Activated naive CD4-positive, alpha-beta T cell treated with anti-CD3 and anti-CD28 coated beads, Interleukin-2, amount 50 U/mL, for 72 hours (primary cell): ENCODE results near the gene ULBP2. TPM values are rescaled to one million over a fixed set of nuclear protein-coding genes. Genes with fewer than 3 reads are reported as not detected.

Source experiments
- ATAC-seq, 2 donors: fragments of 150-1000 bp; cut with Tn5 transposase; 2 replicates each; pipeline ENCODE4 v1.10.0; 2021; ENCODE audit warnings: mild to moderate bottlenecking in 2 of 2, moderate library complexity in 2 of 2
- DNase-seq, 2 donors: peaks; one replicate each; pipeline ENCODE4 v3.0.0; 2021 to 2022; ENCODE audit warnings: low spot score in 2 of 2
- H3K27ac Mint-ChIP-seq, 2 donors: one replicate each; pipeline ENCODE4 v1.8.0; 2022; ENCODE audit warnings: mild to moderate bottlenecking in 2 of 2, mixed read lengths in 2 of 2
- H3K36me3 Mint-ChIP-seq, 2 donors: one replicate each; pipeline ENCODE4 v1.8.0; 2022; ENCODE audit warnings: mixed read lengths in 2 of 2
- H3K9me3 Mint-ChIP-seq, 2 donors: one replicate each; pipeline ENCODE4 v1.8.0; 2022; ENCODE audit warnings: mixed read lengths in 2 of 2
- total RNA-seq, 2 donors: library from RNA; stranded (reverse); gene quantifications; one replicate each; pipeline ENCODE4 v1.2.3, GENCODE V29; 2022

The ULBP2 gene, protein sequence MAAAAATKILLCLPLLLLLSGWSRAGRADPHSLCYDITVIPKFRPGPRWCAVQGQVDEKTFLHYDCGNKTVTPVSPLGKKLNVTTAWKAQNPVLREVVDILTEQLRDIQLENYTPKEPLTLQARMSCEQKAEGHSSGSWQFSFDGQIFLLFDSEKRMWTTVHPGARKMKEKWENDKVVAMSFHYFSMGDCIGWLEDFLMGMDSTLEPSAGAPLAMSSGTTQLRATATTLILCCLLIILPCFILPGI
- under 1 TPM; 0.18 to 0.66 TPM for total RNA-seq

DNA sequence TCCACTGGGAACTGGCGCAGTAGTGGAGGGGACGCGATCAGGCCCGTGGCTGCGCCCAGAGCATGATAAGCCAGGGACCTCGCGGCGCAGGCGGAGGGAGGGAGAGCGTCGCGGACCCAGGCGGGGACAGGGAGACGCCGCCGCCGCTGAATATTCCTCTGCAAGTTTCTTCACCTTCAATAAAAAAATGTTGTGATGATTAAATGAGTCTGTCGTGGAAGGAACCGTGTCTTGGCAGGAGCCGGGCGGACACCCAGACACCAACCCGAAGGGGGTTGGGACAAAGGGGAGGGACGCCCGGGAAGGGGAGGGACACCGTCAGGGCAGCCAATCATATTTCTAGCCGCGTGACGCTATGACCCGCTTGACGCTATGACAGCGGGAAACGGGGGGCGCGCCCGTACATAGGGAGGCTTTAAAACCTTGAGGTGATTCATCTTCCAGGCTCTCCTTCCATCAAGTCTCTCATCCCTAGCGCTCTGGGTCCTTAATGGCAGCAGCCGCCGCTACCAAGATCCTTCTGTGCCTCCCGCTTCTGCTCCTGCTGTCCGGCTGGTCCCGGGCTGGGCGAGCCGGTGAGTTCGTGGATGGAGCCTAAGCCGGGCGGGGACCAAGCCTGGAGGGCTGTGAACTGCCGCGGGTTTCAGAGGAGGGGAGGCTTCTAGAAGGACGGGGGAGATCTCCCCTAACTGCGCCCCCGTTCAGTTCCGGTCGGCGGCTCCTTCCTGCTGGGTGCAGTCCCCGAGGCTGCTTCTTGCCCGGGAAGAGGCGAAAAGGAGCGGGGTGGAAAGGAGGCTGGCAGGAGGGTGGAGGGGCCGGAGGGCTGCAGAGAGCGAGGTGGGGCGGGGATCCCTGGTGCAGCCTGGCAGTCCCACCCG is at the start of gene ULBP2:
TSS of gene ULBP2 (plus strand) at position 432 of the 878 bp plus-strand sequence. CDS start at position 491, 59 bp downstream.
- H3K27ac Mint-ChIP-seq, result peak within 1 kb of the TSS; percentile 27 to 82
- peaks cover 0 to 4% of the 10 kb centered on the region in 2 donors for H3K36me3 Mint-ChIP-seq
- H3K9me3 Mint-ChIP-seq, result no peaks in the 10 kb centered on the region
- DNase-seq, result peak; percentile 72 to 78
- ATAC-seq, result peak; percentile 83 to 93

DNA sequence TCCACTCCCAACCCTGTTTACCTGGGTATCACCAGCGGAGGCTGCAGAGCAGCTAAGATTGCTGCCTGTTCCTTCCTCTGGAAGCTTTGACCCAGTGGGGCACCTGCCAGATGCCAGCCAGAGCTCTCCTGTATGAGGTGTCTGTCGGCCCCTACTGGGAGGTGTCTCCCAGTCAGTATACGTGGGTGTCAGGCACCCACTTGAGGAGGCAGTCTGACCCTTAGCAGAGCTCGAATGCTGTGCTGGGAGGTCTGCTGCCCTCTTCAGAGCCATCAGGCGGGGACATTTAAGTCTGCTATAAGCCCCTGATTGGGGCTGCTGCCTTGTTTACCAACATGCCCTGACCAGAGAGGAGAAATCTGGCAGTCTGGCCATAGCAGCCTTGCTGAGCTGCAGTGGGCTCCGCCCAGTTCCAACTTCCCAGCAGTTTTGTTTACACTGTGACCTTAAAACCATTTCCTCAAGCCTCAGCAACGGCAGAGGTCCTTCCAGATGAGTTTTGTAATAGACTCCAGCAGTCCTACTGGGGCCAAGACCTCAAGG is 46.7 kb upstream of the ULBP2 start:
- no peaks in the 10 kb centered on the region for H3K9me3 Mint-ChIP-seq
- no peaks in the 10 kb centered on the region for H3K36me3 Mint-ChIP-seq
- H3K27ac Mint-ChIP-seq, result no peak overlapping the region
- no peak for DNase-seq
- ATAC-seq, result no peak

DNA sequence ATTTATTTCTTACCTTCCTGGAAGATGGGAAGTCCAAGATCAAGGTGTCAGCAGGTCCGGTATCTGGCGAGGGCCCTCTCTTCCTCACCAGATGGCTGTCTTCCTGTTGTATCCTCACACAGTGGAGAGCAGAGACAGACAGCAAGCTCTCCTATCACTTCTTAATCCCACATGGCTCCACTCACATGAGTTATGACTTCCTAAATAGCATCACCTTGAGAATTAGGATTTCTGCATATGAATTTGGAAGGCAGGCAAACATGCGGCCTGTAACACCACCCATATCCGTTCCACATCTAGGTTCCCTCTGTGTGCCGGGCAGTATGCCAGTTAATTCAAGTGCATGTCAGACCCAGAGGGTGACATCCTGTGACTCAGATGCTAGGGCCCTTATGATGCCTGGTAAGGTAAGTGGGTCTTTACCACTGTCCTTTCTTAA is 46.0 kb upstream of the ULBP2 start:
- Mint-ChIP-seq H3K27ac (no peak overlapping the region), H3K36me3 (no peaks in the 10 kb centered on the region), H3K9me3 (no peaks in the 10 kb centered on the region)
- peak; percentile 87 to 93 for ATAC-seq
- DNase-seq, result peak in 1 of 2 donors; percentile 21

DNA sequence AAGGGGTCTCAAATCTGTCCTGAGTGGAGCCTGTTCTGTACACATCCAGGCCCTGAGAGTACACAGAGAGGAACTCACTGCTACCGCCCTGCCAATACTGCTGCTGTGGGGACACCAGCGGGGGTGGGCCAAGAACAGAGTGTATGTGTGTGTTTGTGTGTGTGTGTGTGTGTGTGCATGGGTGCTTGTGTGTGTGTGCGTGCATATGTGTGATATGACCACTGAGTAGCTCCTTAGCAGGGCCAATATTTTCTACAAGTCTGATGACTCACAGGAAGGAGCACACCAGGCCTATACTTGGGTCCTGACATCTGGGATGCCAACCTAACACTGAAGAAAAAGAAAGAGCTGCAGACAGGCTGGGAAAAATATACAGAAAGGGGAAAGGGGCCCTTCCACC is 45.3 kb upstream of the ULBP2 start:
- Mint-ChIP-seq H3K36me3 (no peaks in the 10 kb centered on the region), H3K27ac (no peak overlapping the region), H3K9me3 (no peaks in the 10 kb centered on the region)
- DNase-seq (no peak), ATAC-seq (peak in 1 of 2 donors; percentile 34)

DNA sequence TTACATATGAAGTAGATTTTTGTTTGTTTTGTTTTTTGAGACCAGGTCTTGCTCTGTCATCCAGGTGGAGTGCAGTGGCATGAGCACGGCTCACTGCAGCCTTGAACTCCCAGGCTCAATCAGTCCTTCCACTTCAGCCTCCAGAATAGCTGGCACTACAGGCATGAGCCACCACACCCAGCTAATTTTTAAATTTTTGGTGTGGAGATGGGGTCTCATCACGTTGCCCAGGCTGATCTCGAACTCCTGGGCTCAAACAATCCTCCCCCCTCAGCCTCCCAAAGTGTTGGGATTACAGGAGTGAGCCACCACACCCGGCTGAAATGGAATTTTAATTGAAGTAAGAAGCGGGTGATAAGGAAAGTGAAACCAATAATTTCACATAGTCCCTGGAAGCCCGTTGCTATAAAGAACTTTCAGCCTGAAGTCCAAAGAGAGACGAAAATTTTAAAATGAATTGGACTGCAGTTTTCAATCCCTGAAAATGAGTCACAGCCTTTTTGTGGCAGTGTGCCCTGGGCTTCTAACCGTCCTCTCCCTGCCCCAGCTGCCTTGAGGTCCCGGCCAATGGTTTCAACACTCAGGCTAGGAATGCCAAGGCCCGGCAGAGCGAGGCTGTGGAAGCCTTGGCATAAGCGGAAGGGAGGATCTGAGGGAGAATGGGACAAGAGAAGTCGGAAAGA is 44.7 kb upstream of the ULBP2 start:
- no peak for ATAC-seq
- Mint-ChIP-seq H3K36me3 (no peaks in the 10 kb centered on the region), H3K27ac (no peak overlapping the region), H3K9me3 (no peaks in the 10 kb centered on the region)
- DNase-seq, result no peak

DNA sequence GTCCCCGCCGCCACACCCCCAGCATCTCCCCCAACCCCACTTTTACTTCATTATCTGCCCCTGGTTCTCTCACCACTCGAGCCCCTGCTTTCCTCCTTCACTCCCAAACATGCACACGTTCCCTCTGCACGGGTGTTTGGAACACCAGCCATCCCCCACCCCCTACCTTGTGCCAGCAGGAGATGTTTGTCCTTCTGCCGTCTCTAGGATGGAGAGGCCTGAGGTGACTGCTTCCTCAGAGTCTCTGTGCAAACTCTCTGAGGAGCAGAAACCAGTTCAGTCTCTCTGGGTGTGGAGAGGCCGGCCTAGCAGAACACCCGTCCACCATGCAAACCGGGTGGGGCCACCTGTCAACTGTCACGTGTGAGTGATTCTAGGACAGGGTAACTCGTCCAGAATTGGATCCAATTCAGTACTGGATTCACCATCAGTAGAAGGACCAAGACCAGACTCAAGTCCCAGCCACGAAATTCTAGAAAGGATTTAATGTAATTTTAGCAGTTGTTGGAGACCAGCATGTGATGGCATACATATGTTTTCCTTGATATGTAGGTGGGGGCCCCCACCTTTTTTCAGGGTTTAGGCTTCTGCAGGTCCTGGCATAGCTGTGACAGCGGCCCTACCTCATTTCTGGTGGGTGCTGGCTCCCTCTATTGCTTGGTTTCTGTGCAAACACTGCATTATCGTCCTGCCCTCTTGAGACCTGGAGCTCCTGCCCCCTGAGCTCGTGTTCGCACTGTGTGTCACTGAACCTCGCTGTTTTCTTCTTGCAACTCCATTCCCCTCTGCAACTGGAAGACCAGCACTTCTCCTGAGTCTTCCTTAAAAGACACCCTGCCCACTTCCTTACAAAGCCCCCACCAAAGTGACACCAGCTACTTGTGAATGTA is 43.7 kb upstream of the ULBP2 start, which contains the start of gene RAET1E:
TSS of gene RAET1E (minus strand) at position 259 of the 890 bp plus-strand sequence. CDS start 7,212 bp downstream, outside the sequence.
- no peaks in the 10 kb centered on the region for H3K36me3 Mint-ChIP-seq
- H3K27ac Mint-ChIP-seq, result peak within 1 kb of the TSS in 1 of 2 donors; percentile 37
- DNase-seq, result no peak
- ATAC-seq, result no peak
- no peaks in the 10 kb centered on the region for H3K9me3 Mint-ChIP-seq

DNA sequence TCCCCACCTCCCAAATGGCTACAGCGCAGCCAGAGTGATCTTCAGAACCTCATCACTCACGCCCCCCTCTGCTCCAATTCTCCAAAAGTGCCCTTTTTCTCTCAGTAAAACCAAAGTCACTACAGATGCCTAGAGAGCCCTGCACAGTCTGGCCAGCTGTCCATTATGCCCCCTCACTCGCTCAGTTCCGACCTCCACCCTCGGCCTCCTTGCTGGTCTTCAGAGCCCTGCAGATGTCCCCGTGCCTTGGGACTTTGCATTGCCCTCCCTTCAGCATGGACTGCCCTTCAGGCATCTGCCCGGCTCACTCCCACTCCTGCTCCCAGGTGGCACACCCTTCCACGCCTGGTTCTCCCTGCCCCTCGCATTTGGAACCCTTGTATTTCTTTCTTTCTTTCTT is 42.8 kb upstream of the ULBP2 start:
- H3K36me3 Mint-ChIP-seq, result no peaks in the 10 kb centered on the region
- H3K27ac Mint-ChIP-seq, result peak overlapping the region in 1 of 2 donors; percentile 37
- H3K9me3 Mint-ChIP-seq, result no peaks in the 10 kb centered on the region
- ATAC-seq (no peak), DNase-seq (no peak)

DNA sequence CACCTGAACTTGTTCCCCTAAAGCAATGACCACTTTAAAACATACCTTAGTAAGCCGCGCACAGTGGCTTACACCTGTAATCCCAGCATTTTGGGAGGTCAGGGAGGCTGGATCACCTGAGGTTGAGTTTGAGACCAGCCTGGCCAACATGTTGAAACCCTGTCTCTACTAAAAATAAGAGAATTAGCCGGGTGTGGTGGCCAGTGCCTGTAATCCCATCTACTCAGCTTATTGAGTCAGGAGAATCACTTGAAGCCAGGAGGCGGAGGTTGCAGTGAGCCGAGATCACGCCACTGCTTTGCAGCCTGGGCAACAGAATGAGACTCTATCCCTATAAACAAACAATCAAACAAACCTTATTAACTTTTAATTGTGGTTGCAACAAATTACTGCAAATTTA is 42.3 kb upstream of the ULBP2 start:
- no peak overlapping the region for H3K27ac Mint-ChIP-seq
- H3K9me3 Mint-ChIP-seq, result no peaks in the 10 kb centered on the region
- ATAC-seq (no peak), DNase-seq (no peak)
- no peaks in the 10 kb centered on the region for H3K36me3 Mint-ChIP-seq

DNA sequence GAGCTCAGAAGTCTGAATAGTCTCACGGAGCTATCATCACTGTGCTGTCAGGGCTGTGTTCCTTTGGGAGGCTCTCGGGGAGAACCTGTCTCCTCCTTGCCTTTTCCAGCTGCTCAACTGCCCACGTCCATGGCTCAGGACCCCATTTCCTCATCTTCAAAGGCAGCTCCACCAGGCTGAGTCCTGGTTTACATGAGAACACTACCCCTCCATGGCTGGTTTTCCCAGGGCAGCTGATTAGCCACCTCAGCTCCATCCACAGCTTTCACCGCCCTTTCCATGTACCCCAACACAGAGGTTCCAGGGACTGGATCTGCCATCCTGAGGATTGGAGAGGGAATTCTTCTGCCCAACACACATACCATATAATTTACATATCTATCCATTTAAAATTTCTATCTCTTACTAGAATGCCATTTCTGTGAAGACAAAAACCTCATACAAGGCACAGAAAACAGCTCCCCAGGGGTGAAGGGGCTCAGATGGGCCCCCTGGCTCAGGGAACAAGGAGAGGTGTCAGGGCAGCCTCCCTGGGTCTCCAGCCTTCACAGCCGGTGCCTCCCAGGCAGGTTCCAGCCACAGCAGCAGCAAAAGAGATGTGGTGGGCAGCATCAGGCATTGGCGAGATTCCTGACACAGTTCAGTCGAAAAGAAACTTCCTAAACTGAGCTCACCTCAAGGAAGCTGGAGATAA is 41.7 kb upstream of the ULBP2 start:
- no peak overlapping the region for H3K27ac Mint-ChIP-seq
- no peaks in the 10 kb centered on the region for H3K9me3 Mint-ChIP-seq
- DNase-seq (no peak), ATAC-seq (no peak)
- H3K36me3 Mint-ChIP-seq, result no peaks in the 10 kb centered on the region

DNA sequence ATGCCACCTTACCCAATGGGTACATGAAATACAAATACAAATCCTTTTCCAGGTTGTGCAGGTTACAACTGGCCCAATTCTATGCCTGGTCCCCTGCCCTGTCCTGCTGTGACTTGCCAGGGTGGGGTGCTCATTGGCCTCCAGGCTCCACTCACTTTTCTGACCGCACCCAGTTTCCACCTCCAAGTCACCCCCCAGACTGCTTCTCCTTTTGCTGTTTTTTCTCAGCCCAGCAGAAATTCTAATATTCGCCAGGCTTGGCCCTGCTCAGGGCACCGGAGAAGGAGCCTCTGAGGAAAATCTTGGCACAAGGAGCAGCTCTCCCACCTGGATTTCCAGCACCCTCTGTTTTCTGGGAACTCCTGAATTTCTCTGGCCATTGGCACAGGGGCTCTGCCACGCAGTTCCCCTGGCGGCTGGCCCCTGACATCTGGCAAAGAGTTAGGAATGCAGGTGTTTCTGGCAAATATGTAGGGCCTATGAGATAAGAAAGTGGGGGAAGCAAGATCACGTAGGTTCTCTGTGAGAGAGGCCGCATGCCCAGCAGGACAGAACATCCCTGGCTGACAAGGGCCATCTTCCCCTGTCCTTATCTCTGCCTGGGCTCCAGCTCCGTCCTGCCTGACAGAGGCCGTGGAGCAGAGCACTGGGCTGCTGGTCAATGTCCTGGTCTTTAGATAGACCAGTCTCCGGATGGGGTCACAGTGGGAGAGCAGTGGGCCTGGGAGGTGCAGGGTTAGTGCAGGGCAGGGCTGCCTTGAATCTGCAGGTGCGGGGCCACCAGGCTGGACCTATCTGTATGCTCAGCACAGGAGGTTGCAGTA is 41.0 kb upstream of the ULBP2 start:
- no peaks in the 10 kb centered on the region for H3K36me3 Mint-ChIP-seq
- no peaks in the 10 kb centered on the region for H3K9me3 Mint-ChIP-seq
- ATAC-seq (no peak), DNase-seq (no peak)
- H3K27ac Mint-ChIP-seq, result no peak overlapping the region

DNA sequence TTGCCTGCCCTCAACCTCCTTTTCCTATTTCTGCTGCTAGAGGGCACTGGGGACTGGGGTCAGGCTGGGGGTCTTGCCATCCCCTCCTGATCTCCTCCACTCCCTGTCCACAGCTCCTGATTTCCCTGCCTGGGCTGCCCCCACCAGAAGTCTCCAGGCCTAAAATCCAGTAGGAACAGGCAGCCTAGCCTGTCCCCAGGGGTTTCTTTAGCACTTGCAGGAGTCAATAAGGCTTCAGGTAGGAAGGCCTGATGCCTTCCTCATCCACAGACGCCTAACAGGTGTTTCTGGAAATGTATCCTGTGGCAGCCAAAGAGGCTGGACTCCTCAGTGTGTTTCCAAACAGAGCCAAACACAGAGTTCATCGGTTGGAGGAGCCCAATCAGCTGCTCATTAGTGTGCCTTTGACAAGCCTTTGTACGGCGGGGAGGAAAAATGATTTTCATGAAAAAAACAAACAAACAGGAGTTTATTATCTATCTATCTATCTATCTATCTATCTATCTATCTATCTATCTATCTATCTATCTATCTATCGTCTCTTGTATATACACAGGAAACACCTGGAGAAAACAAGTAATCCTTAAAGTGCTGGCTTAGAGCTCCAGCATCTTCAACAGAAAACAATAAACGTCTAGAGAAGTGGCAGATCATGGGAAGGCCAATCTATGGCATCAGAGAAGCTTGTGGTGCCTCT is 40.2 kb upstream of the ULBP2 start:
- Mint-ChIP-seq H3K36me3 (no peaks in the 10 kb centered on the region), H3K9me3 (no peaks in the 10 kb centered on the region), H3K27ac (no peak overlapping the region)
- ATAC-seq, result no peak
- no peak for DNase-seq

DNA sequence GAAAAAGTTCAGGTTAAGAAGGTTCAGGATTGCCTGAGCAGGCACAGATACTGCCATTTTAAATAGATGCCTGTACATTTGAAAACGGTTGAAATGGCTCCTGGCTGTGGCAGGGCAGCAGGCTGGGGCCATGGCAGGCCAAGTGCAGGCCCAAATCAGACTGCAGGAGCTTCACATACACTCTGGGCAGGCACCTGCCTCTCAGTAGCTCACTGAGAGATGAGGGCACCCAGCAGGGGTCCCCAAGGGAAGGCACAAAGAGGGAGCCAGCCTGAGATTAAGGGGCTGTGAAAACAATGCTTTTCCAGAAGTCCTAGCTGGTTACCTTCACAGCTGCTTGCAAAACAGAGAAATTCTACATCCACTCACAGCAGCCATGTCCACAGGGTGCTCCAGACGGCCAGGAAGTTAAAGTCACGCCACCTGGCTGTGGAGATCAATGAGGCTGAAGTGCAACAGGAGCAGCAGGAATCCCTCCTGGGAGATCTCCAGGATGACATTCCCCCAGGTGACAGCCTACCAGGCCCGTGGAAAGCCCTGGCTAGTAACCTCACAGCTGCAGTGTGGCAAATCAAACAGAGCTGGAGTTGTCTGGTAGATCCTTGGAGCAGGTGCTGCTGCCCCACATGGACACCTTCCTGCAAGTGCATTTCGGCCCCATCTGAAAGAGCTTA is 37.7 kb upstream of the ULBP2 start:
- no peak for DNase-seq
- H3K27ac Mint-ChIP-seq, result no peak overlapping the region
- peaks cover 6 to 13% of the 10 kb centered on the region in 2 donors for H3K9me3 Mint-ChIP-seq
- ATAC-seq, result no peak
- H3K36me3 Mint-ChIP-seq, result peaks cover 6 to 11% of the 10 kb centered on the region in 2 donors

DNA sequence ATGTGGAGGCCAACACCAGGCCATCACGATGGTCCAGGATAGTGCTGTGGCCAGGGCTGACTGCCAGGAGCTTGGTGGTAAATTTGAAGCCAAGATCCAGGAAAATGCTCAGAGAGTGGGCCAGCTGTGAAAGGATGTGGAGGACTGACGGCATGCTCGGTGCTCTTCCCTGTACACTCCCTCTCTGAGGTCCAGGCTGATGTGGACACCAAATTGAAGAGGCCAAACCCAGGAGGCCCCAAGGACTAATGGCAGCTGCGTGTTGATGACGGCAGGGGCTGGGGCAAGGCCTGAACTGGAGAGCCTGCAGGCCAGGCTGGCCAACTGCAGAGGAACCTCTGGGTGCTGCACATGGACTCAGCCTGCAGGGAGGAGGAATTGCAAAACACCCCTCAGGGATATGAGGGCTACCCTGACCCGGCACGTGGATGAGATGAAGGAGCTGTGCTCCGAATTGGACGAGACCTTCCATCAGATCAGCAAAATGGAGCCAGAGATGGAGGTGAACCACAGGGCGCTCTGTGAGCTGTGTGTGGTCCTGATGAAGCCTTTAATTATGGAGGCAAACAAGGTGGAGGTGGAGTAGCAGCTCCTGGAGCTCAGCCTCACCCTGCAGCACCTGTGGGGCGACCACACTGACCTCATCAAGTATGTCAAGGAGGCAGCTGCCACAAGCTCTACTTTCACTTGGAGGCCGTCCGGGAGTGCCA is 37.0 kb upstream of the ULBP2 start:
- Mint-ChIP-seq H3K27ac (peak overlapping the region in 1 of 2 donors; percentile 31), H3K9me3 (peaks cover 6 to 13% of the 10 kb centered on the region in 2 donors), H3K36me3 (peaks cover 6 to 14% of the 10 kb centered on the region in 2 donors)
- ATAC-seq (no peak), DNase-seq (no peak)
